Measurements from ENCODE around the gene IL2RA.

The IL2RA gene

DNA sequence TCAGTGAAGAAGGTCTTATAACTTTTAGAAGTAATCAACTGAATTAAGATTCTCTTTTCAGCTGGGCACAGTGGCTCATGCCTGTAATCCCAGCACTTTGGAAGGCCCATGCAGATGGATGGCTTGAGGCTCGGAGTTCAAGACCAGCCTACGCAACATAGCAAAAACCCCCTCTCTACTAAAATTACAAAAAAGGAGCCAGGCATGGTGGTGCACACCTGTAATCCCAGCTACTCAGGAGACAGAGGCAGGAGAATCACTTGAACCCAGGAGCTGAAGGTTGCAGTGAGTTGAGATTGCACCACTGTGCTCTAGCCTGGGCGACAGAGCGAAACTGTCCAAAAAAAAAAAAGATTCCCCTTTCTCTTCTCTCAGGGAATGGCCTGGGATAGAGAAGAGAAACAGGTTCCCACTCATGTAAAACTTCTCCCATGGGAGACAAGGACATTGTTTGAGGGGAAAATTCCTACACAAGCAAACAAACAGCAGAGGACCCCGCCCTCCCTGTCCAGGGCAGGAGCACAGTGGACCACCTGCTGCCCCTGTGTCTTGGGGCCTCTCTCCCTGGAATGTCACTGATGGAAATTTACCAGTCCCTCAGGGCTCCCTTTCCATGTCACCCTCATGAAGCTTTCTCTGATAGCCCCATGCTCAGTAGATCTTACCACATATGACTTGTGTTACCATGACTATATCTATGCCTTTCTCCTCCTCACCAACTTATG is 5.6 kb downstream of the IL2RA start:
- TF ChIP-seq CTCF (IDR thresholded peaks at IDR 0.05; ENCODE audit: low read depth, low read length, missing control alignments): no peak
- no peak overlapping the region for H3K4me3 ChIP-seq (ENCODE audit: low read depth, low read length)
- no peak for DNase-seq (ENCODE audit: low read depth)

DNA sequence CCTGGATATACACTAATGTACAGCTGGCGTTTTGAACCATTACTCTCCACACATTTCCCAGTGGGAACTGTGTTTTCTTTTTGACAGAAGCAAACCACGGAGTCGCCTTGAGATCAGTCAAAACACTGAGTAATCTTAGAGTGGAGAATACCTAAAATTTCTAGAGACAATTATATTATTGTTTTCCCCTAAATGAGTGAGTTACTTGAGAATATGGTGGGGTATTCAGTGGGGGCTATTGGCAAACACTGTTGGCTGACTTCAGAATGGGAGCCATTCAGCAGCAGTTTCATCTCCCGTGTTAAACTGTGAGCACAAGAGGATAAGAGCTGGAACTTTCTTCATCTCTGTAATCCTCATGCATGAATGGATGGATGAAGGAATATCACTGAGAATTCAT is 6.2 kb downstream of the IL2RA start:
- H3K4me3 ChIP-seq (ENCODE audit: low read depth, low read length): no peak overlapping the region
- DNase-seq (ENCODE audit: low read depth): no peak
- no peak for TF ChIP-seq CTCF (IDR thresholded peaks at IDR 0.05; ENCODE audit: low read depth, low read length, missing control alignments)

GRCh38 chr10:6054884-6055283 is 7.3 kb downstream of the IL2RA start:
- no peak overlapping the region for H3K4me3 ChIP-seq (ENCODE audit: low read depth, low read length)
- no peak for TF ChIP-seq CTCF (IDR thresholded peaks at IDR 0.05; ENCODE audit: low read depth, low read length, missing control alignments)
- no peak for DNase-seq (ENCODE audit: low read depth)

DNA sequence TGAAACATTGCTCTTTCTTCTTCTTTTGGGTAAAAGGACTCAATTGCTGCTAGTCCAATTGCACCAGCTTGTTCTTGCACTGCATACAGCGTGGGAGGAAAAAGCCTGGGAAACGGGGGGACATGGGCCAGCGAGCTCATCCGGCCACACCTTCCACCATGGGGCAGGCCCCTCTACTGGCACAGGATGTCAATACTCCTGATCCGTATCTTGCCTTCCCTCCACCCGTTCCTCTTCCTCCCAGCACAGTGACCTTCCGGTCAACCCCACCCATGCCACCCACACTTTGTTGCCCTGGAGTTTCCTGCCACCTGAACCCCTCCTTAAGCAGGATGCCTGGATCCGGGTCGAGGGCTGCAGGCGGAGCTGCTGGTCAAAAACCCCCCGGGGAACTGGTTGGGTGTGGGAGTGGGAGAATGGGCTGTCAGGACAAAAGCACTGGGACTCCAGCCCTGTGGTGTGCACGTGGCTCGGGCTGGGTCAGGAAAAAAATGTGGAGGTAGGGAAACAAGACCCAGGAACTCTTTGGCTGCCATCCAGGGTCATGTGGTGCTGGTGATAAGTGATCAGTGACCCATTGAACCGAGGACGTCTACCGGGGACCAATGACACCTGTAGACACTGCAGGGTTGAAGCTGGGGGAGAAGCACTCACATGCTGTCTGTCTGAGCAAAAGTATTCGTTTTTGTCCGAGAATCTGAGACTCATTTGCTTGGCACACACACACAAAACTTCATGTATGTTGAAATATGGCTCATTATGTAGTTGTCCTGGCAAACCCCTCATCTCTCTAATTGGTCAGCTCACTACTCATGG is 8.1 kb downstream of the IL2RA start:
- H3K4me3 ChIP-seq (ENCODE audit: low read depth, low read length): no peak overlapping the region
- no peak for TF ChIP-seq CTCF (IDR thresholded peaks at IDR 0.05; ENCODE audit: low read depth, low read length, missing control alignments)
- DNase-seq (ENCODE audit: low read depth): no peak

GRCh38 chr10:6053303-6053702 is 8.9 kb downstream of the IL2RA start:
- DNase-seq (ENCODE audit: low read depth): no peak
- H3K4me3 ChIP-seq (ENCODE audit: low read depth, low read length): no peak overlapping the region
- TF ChIP-seq CTCF (IDR thresholded peaks at IDR 0.05; ENCODE audit: low read depth, low read length, missing control alignments): no peak

DNA sequence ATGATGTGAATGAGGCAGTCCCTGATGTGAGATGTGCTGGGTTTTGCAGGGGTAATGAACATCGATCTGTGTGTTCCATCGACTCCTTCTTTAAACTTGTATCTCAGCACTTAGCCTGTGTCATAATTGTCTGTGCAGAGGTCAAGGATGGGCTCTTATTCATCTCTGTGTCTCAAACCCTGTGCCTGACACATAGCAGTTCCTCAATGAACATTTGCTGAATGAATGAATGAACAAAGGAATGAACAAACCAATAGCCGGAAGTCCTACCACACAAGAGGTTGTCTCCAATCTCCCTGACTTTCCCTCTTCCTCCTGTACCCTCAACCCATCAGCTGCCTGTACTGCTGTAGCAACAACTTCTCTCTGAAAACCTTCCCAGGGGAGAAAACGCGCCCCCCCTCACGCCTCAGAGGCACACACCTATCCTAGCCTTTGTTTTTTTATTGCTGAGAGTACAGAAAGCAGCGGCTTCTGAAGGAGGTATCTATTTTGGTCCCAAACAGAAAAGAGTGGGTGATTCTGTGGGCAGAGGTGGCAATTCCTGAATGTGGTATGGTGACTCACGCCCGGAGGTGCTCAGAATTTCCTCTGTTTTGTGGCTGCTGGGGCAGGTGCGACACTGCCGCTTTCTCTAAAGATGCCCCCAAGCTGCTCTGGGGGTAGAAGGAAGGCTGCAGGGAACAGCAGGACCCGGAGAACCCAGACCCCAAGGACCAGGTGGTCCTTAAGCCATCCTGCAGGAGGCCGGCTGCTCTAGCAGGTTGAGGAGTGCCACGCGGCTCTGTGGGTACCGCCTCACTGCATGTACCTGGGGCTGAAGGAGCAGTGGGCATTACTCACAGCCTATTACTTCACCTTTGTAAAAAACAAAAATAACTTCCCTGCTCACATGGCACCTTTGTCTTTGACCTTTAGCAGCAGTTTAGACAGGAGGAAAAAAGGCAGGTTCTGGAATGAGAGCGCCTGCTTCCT is 9.6 kb downstream of the IL2RA start:
- no peak for DNase-seq (ENCODE audit: low read depth)
- no peak overlapping the region for H3K4me3 ChIP-seq (ENCODE audit: low read depth, low read length)
- no peak for TF ChIP-seq CTCF (IDR thresholded peaks at IDR 0.05; ENCODE audit: low read depth, low read length, missing control alignments)

All from GM12864 (cell line).